Pancreas (tissue), 10 donors: Measurements from ENCODE around the gene SMAD2. TPM values are rescaled to one million over a fixed set of nuclear protein-coding genes. Genes with fewer than 3 reads are reported as not detected.

Experiments
- ATAC-seq, 4 donors: fragments of 200-7000 bp; cut with Tn5 transposase; one replicate each; pipeline versions ENCODE4 v1.8.0 to v1.9.1; 2020; ENCODE audit warnings: mild to moderate bottlenecking in 4 of 4, moderate library complexity in 4 of 4
- DNase-seq, 6 donors: peaks; one replicate each; pipeline ENCODE4 v3.0.0-alpha.2; 2020
- FAIRE-seq: peaks from 2 replicates; lab custom pipeline; 2012; peaks lifted over from hg19 to GRCh38; lab: Jason Lieb, UNC
- H3K27ac ChIP-seq, 4 donors: fragments of 200-600 bp; sonication (generic); 1 replicate in 3 of 4; 2 replicates in 1 of 4; pipeline versions ENCODE4 v1.5.0 to v1.8.0; 2020
- H3K27me3 ChIP-seq, 4 donors: fragments of 200-600 bp; one replicate each; pipeline ENCODE4 v1.8.0; 2021
- H3K36me3 ChIP-seq, 3 donors: fragments of 200-600 bp; sonication (generic) in 1 of 3; one replicate each; pipeline versions ENCODE4 v1.5.0 to v1.8.0; 2020 to 2021
- H3K4me1 ChIP-seq, 3 donors: fragments of 200-600 bp; one replicate each; pipeline ENCODE4 v1.8.0; 2021
- H3K4me3 ChIP-seq, 4 donors: fragments of 200-600 bp; sonication (generic) in 2 of 4; one replicate each; pipeline versions ENCODE4 v1.5.0 to v1.8.0; 2020 to 2021
- H3K9me3 ChIP-seq, 4 donors: fragments of 200-600 bp; one replicate each; pipeline ENCODE4 v1.8.0; 2021
- CTCF ChIP-seq, 4 donors: fragments of 200-600 bp; sonication (generic) in 3 of 4; IDR thresholded peaks; one replicate each; pipeline versions ENCODE4 v1.5.0 to v1.8.0; 2021; ENCODE audit warnings: antibody characterized with exemption in 4 of 4
- WGBS, 2 donors: extraction: QIAGEN DNeasy Blood & Tissue Kit; methylation state at CpG; one replicate each; pipeline ENCODE4 v1.1.7; 2013; 5-methylcytosine and 5-hydroxymethylcytosine counted together
- intact Hi-C, 3 donors: fragments of 100-400 bp; cut with DNase I; formaldehyde crosslinking; loops; one replicate each; pipeline versions ENCODE4 v1.11.1 to v1.14.2; 2022
- polyA plus RNA-seq, 2 donors: library from polyadenylated mRNA; stranded (reverse); fragments of 200-250 nt; gene quantifications; one replicate each; pipeline ENCODE4 v1.2.3, GENCODE V29; 2013
- total RNA-seq, 6 donors: library from RNA; stranded (reverse); fragmentation: NEBNext Ultra II Directional in 4 of 6; extraction: Animal tissue kit (Norgen Biotek cat#: 25700) in 4 of 6; gene quantifications; one replicate each; pipeline versions ENCODE4 v1.2.1 to v1.2.4, GENCODE V29; 2021 to 2023
- donor health status: healthy with polysubstance abuse.
- donor health status: DM: no; HTN: no; CAD: no; lungs with moderate emphysema.
- donor health status: DM: no; HTN: no; CAD: no.
- donor health status: control.
- donor health status: control.
- donor health status: Bipolar disorder and iron deficiency.
- donor health status: DM: yes; HTN: yes; CAD: no.
- donor health status: DM: no; HTN: no; CAD: no.
- donor health status: DM: no; HTN: no; CAD: no.
- donor health status: DM: yes; HTN: yes; CAD: no.

The SMAD2 gene
- total and polyA plus RNA-seq, 8 donors = 8.7 to 71.2 (median 46.9) TPM

- ATAC-seq (no peak), DNase-seq (no peak), FAIRE-seq (no peak)
- Histone ChIP-seq H3K4me3 (no peak overlapping the region), H3K4me1 (no peaks in the 10 kb centered on the region), H3K9me3 (no peaks in the 10 kb centered on the region), H3K27me3 (no peaks in the 10 kb centered on the region), H3K36me3 (no peaks in the 10 kb centered on the region), H3K27ac (no peak overlapping the region)
- TF ChIP-seq CTCF (IDR thresholded peaks at IDR 0.05) = no peak
- intact Hi-C loops = no loop called here
- 68 to 72% methylated on average over 3 of the region's 3 CpGs for WGBS, 2 donors
Observed at GRCh38 chr18:47801817-47802216, 128.6 kb downstream of the SMAD2 start.

GRCh38 chr18:47800756-47801155 is 129.7 kb downstream of the SMAD2 start:
- intact Hi-C loops = no loop called here
- no peak for TF ChIP-seq CTCF (IDR thresholded peaks at IDR 0.05)
- Histone ChIP-seq H3K4me3 (no peak overlapping the region), H3K27me3 (no peaks in the 10 kb centered on the region), H3K9me3 (no peaks in the 10 kb centered on the region), H3K36me3 (no peaks in the 10 kb centered on the region), H3K4me1 (no peaks in the 10 kb centered on the region), H3K27ac (no peak overlapping the region)
- ATAC-seq (no peak), FAIRE-seq (no peak), DNase-seq (no peak)
- 74 to 87% methylated on average over 6 of the region's 6 CpGs for WGBS, 2 donors

GRCh38 chr18:47800248-47800647 is 130.2 kb downstream of the SMAD2 start:
- ATAC-seq (no peak), FAIRE-seq (no peak), DNase-seq (no peak)
- H3K36me3 ChIP-seq = no peaks in the 10 kb centered on the region
- no peak overlapping the region for H3K27ac ChIP-seq
- no peaks in the 10 kb centered on the region for H3K27me3 ChIP-seq
- 48% methylated on average over 10 of the region's 10 CpGs for WGBS, 2 donors
- intact Hi-C loops = no loop called here
- no peak overlapping the region for H3K4me3 ChIP-seq
- no peaks in the 10 kb centered on the region for H3K4me1 ChIP-seq
- H3K9me3 ChIP-seq = no peaks in the 10 kb centered on the region
- no peak for TF ChIP-seq CTCF (IDR thresholded peaks at IDR 0.05)

- TF ChIP-seq CTCF (IDR thresholded peaks at IDR 0.05) = no peak
- Histone ChIP-seq H3K36me3 (no peaks in the 10 kb centered on the region), H3K4me1 (no peaks in the 10 kb centered on the region), H3K27me3 (no peaks in the 10 kb centered on the region), H3K4me3 (no peak overlapping the region), H3K27ac (no peak overlapping the region), H3K9me3 (no peaks in the 10 kb centered on the region)
- no peak for ATAC-seq
- intact Hi-C loops = no loop called here
- WGBS, 2 donors = 58 to 63% methylated on average over 13 of the region's 13 CpGs
- FAIRE-seq = no peak
- no peak for DNase-seq
Observed at GRCh38 chr18:47799376-47799775, 131.1 kb downstream of the SMAD2 start.

GRCh38 chr18:47798366-47798765 is 132.1 kb downstream of the SMAD2 start:
- no peak for FAIRE-seq
- Histone ChIP-seq H3K27me3 (no peaks in the 10 kb centered on the region), H3K27ac (no peak overlapping the region), H3K4me3 (no peak overlapping the region), H3K9me3 (no peaks in the 10 kb centered on the region), H3K36me3 (no peaks in the 10 kb centered on the region), H3K4me1 (no peaks in the 10 kb centered on the region)
- ATAC-seq = no peak
- intact Hi-C loops = no loop called here
- no peak for DNase-seq
- no peak for TF ChIP-seq CTCF (IDR thresholded peaks at IDR 0.05)
- WGBS, 2 donors = 66 to 71% methylated on average over 11 of the region's 11 CpGs
